GM12878 (cell line): Measurements from ENCODE around the gene ITLN1.

ENCODE experiments used
- ASH2L ChIP-seq: fragments of 300-600, 200-600 bp; sonication (generic); IDR thresholded peaks from 2 replicates; pipeline ENCODE4 v1.6.1; 2017; ENCODE audit warnings: low read depth, mild to moderate bottlenecking, borderline replicate concordance
- CTCF ChIP-seq, 3 experiments: IDR thresholded peaks in 2 of 3; conservative IDR thresholded peaks in 1 of 3; 2 replicates each; pipeline ENCODE4 v1.5.1; 2011; ENCODE audit warnings: low read depth in 3 of 3, low read length in 3 of 3, mild to moderate bottlenecking in 3 of 3, control low read depth in 2 of 3, moderate library complexity in 2 of 3, inconsistent platforms in 1 of 3, mixed read lengths in 1 of 3; ENCODE audit not compliant: control insufficient read depth in 2 of 3, insufficient read depth in 1 of 3; ENCODE audit errors: extremely low read depth in 1 of 3
- JUND ChIP-seq: IDR thresholded peaks from 2 replicates; pipeline ENCODE4 v1.6.1; 2012; ENCODE audit warnings: low read depth, mild to moderate bottlenecking, low read length, improper control_type of control experiment, moderate library complexity
- POLR2AphosphoS5 ChIP-seq: IDR thresholded peaks from 2 replicates; pipeline ENCODE4 v1.6.1; 2011; ENCODE audit warnings: mild to moderate bottlenecking, low read length, inconsistent platforms
- TCF3 ChIP-seq: IDR thresholded peaks from 2 replicates; pipeline ENCODE4 v1.6.1; 2012; ENCODE audit warnings: low read depth, mild to moderate bottlenecking, low read length, borderline replicate concordance; ENCODE audit not compliant: insufficient read depth

- no peak for TF ChIP-seq ASH2L
- TF ChIP-seq CTCF (IDR thresholded peaks at IDR 0.05 in 2 of 3, conservative IDR thresholded peaks at IDR 0.05 in 1 of 3; ENCODE audit: control insufficient read depth in 2 of 3, extremely low read depth in 1 of 3, insufficient read depth in 1 of 3, low read depth in 3 of 3, low read length in 3 of 3): no peak
- TF ChIP-seq TCF3: no peak
- no peak for TF ChIP-seq JUND
- TF ChIP-seq POLR2AphosphoS5: no peak
Measured at GRCh38 chr1:160882582-160882981, 2.4 kb downstream of the ITLN1 start.
